HG03196 (cell line): Measurements from ENCODE around the gene SLC39A11.

Experiments used
- ATAC-seq: cut with Tn5 transposase; IDR thresholded peaks from one replicate; pipeline ENCODE4 v1.9.1; 2021; ENCODE audit not compliant: unreplicated experiment

The SLC39A11 gene

DNA sequence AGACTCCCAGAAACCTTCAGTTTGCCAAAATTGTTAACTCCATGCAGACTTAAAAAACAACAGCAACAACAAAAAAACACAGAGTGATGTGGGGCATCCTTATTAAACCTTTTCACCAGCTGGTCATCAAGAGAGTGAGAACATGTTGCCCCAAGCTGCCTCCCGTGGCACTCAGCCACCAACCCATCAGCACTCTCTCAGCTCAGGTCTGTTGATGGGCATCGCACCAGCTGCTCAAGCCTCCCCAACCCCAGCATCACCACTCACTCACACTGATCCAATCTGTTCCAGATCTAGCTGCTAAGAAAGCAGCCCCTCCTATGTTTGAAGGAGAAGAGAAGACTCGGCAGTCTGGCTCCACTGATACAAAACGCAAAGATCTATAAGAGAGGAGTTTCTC lies 46.8 kb downstream of the SLC39A11 start:
- no peak for ATAC-seq

DNA sequence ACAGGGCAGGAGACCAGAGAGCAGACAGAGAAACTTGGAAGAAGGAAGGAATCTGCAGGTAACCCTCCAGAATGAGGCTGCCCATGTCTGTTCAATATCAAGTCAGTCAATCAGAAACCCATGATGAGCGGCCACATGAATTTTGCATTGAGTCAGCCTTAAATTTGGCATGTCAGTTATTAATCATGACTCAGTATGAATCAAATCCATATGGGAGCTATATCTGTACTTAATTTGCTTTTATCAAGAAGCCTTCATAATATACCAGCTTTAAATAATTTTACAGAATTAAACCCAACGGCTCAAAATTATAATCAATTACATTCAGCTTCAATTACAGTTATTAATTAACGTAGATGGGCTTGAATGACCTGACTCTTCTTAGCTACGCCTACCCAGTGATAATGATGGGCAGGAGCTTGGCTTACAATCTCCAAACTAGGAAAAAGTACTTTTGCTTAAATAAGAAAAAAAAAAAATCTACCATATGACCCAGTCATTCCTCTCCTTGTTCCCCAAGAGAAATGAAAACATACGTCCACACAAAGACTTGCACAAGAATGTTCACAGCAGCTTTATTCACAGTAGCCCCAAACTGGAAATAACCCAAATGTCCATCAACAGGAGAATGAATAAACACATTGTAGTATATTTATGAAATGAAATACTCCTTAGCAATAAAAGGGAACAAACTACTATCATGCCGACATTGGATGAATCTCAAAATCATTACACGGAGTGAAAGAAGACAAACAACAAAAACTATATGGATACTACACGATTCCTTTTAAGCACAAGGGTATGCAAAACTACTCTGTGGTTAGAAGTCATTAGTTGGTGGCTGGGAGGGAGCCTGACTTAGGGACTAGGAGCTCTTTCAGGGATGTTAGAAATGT lies 48.6 kb downstream of the SLC39A11 start:
- ATAC-seq, result no peak

DNA sequence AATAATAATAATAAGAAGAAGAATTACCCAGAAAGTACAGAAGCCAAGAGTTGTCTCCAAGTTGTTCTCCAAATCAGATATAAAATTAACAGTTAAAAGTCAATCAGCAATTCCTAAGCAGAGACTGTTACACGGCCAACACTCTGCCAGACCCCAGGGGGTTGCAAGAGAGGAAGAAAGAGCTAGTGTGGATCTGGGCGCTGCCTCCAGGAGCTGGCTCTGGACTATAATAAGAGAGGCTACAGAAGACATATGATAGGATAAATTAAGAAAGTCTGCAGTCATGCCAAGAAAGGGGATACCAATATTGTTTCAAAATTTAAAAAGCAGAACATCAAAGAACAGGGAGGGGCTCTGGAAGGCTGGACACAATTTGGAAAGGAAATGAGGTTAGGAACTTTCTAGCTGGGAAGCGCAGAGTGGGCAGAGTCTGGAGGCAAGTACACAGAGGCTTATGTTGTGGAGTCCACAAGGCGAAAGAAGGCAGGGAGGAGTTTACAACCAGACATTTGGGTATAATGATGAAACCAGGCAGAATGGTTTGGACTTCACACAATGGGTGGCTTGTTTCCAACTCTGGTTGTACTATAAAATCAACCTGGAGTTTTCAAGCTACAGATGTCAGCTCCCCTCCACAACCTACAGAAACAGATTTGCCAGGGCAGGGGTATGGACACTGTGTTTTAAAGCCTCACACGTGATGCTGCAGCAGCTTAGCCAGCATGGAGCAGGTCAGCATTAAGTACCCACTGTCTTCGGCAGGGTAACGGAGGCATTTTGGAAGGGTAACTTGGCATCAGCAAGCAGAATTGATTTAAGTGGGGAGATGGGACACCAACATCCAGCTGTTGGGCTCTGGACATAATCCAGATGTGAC lies 49.4 kb downstream of the SLC39A11 start:
- no peak for ATAC-seq

DNA sequence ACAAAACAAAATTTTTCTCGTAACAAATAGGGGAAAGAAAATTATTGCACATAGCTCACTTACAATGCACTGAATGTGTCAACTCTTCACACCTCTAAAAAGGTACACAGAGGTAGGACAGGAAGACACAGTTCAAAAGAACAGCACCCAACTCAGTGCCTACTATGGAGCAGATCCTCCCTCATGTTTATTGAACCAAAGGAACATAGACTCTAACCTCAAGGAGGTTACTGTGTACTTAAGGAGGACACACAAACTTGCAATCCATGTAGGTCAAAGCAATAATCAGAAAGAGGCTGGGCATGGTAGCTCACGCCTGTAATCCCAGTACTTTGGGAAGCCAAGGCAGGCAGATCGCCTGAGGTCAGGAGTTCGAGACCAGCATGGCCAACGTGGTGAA lies 50.3 kb downstream of the SLC39A11 start:
- no peak for ATAC-seq

DNA sequence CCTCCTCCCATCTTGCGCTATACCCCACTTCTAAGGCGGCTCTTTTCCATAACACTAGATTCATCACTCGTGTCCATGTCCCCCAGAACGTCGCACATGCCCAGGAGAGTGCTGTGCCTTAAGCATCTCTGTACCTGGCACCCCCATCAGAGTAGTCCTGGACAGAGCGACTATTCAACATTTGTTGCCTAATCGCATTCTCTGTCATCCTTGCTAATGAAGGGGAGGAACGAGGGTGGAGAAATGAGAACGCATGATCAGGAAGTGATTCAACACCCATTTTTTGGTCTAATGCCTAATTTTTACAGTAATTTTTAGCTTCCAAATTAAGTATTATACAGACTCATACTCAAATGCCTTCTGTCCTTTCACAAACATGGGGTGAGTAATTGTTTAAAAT lies 53.2 kb downstream of the SLC39A11 start:
- ATAC-seq, result no peak

DNA sequence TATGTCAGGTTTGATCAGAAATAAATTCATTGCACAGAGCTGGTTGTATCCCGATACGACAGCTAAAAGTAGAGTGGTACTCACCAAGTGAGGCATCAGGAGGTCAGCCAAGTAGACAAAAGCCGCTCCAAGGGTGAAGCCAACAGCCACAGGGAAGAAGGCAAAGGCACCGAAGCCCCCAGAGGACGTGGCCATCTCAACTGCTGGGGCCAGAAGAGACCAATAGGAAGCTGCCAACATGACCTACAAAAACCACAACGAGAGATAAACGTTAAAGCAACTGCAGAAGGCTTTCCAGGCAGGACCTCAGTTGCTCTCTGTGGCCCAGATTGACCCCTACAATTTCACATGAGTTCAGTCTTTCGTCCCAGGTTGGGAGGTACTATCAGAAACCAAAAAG lies 61.0 kb downstream of the SLC39A11 start:
- ATAC-seq, result no peak

DNA sequence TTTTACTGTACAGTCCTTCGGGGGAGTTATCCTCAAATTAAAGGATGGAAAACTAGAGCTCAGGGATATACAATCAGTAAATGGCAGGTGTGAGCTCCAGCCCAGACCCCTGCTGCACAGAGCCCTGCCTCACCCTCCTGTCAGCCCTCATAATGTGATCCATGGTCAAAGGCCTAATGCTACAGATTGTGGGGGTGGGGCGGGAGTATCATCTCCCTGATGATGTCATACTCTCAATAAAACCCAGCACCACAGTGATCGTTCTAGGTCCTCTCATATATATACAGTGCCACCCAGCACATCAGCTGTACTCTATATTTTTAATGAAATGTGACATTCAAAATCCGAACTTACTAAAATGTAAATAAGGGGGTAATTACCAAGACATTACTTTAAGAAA lies 61.5 kb downstream of the SLC39A11 start:
- ATAC-seq, result no peak

DNA sequence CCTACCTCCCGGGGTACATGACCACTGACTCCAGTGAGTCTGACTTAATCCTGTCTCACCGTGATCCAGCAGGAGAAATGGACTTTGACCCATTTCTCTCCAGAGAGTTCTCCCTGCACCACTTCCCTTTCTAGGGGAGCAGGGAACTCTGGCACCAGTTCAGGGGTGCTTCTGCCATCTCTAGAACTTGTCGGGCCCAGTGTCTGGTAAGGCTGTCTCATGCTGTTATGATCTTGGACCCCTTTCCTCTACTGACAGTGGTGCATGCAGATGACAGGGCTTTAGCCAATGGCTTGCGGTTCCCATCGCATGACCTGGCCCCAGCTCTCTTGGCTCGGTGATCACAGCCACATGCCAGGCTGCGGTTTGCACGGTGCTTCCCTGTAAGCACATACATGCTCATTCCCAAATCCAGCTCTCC lies 62.0 kb downstream of the SLC39A11 start:
- ATAC-seq, result no peak

DNA sequence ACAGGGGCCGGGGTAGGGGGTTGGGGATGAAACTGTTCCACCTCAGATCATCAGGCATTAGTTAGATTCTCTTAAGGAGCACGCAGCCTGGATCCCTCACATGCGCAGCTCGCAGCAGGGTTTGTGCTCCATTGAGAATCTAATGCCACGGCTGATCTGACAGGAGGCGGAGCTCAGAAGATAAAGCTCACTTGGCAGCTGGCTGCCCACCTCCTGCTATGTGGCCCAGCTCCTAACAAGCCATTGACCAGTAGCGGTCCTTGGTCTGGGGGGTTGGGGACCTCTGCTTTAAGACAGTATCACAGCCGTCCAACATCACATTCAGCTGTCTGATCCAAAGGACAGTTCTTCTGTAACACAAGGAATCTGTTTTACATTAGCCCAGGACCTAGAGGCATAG lies 62.5 kb downstream of the SLC39A11 start:
- no peak for ATAC-seq

DNA sequence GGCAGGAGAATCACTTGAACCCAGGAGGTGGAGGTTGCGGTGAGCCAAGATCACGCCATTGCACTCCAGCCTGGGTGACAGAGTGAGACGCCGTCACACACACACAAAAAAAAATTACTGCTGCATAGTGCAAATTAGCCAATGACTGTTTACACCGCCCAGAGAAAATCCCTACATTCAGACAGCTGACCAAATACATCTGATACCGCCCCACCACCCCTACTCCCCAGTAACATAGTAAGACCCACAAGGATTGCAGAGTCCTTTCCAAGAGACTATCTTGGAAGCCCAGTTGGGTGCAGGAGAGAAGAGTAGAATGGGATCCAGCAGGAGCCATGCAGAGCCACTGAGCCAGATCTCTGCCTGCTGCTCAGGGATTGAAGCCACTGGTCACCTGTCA lies 63.5 kb downstream of the SLC39A11 start:
- no peak for ATAC-seq

DNA sequence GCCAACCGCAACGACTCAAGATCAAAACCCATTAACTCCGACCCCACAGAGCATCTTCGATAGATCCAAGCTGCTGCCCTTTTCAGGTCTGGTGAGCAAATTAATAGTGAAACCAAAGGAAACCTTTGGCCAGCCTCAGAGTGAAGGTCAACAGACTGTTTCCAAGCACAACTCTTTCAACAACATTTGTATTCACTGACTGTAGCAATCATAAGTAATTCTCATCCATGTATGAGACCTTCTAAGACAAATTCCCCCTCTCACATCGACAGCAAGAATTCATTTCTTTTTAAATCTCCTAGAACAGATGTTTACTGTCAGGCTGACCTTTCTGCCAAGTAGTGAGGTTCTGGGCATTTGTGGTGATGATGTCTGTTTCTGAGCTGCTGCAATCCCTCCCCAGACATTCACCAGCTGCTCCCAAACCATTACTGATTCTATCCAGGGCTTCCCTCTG lies 64.2 kb downstream of the SLC39A11 start:
- no peak for ATAC-seq

DNA sequence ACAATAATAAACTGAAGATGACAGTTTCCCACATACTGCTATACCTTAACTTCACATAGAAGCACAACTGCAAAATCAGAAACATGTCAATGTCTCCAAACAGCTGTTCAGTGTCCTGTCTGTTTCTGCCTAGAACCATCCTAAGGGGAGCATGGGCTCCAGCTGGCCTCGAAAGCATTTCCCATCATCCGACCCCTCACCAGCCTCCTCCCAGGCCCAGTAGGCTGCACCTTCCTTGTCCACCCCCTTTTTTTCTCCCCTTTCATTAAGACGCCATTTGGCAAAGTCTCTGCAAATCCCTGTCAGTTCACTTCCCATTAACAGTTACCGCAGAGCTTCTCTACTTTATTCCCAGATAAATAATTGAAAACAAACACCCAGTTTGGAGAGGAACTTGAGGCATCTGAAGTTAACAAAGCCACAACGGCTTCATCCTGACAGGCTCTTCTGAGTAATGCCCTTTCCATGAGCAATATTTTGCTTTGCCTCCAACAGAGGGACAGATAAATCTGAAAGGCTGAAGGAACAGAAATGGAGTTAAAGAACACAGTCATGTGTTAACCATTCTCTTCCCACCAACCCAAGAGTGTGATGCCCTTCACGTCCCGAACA lies 65.3 kb downstream of the SLC39A11 start:
- no peak for ATAC-seq

DNA sequence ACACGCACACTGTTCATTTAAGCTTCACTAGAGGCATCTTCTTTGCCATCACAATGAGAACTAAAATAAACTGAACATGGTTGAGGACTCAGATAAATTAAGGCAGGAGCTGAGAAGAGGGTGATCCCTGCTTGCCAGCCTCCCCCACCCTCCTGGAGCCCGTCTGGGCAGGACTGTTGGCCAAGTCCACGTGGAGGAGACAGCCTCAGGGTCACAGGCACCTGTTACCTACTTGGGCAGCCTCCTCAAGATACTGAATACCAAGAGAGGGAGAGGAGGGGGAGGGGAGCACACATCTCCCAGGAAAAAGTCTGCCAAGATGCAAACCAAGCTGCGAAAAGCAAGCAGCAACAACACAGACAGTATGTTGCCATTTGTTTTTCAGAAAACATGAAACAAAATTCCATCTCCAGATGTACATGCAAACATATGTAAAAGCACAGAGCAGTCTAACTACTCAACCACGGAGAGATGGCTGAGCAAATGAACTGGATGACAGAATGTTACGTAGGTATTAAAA lies 67.4 kb downstream of the SLC39A11 start:
- no peak for ATAC-seq

DNA sequence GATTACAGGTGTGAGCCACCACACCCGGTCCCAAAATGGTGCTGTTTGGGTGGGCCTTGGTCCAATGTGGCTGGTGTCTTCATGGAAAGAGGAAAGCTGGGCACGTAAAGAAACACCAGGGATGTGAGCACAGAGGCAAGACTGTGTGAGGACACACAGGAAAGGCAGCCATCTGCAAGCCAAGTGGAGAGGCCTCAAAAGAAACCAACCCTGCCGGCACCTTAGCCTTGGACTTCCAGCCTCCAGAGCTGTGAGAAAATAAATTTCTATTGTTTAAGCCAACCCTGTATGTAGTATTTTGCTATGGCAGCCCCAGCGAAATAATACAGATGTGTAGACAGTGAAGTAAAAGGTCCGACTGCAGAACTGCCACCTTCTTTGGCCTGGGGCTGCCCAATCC lies 68.7 kb downstream of the SLC39A11 start:
- no peak for ATAC-seq

DNA sequence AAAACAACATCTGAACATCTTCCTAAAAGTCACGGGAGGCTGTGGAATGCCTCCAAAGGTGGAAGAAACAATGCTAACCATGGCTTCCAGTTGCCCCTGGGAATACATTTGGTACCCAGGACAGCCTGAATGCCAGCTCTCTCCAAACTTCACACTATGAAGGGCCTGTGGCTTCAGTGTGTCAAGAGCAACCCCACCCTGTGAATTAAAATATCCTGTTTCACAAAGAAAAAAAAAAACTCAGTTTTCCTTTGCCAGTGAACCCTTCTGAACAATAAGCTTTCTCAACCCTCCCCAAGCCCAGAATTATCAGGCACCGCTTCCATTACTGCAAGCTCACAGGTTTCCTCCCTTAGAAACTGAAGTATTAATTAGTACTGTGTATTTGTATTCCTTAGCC lies 69.8 kb downstream of the SLC39A11 start:
- no peak for ATAC-seq

DNA sequence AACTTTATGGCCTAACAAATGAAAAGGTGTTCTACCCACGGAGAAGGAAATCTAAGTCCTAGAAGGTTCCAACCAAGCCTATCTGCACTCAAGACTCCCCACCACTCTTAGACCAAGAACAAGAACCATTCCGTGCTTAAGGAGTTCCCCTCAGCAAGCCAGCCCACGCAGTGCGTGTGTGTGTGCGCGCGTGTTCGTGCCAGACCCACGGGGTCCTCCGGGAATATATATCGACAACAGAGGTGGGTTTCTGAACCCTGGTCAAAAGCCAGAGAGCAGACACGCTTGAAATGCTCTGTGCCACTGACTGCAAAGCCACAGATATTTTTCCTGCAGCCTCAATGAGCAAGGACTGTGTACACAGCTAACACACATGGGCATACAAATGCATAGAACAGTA lies 70.7 kb downstream of the SLC39A11 start:
- ATAC-seq, result no peak

DNA sequence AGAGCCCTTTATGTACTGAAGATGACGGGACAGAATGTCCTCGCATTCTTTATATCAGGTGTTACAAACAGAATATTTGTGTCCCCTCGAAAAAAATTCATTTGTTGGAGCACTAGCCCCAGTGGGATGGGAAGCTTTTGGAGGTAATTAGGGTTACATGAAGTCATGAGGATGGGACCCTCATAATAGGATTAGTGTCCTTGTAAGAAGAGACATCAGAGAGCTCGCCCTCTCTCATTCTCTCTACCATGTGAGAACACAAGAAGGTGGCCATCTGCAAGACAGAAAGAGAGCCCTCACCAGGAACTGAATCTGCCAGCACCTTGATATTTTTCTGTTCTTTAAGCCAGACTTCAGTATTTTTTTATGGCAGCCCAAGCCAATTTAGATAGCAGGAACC lies 72.4 kb downstream of the SLC39A11 start:
- no peak for ATAC-seq

DNA sequence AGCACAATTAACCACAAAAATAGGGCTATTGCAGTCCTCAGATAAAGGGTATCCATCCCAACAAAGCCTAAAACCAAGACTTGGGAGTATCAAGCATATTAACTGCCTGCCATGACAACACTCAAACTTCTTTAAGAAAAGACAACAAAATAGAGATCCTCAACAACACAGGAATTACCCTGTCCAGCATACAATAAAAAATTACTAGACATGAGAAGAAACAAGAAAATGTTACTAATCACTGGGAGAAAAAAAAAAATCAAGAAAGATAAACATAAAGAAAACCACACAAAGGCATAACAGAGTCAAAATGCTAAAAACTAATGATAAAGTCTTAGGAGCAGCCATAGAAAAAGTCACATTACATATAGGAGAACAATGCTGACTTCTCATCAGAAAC lies 73.9 kb downstream of the SLC39A11 start:
- no peak for ATAC-seq

DNA sequence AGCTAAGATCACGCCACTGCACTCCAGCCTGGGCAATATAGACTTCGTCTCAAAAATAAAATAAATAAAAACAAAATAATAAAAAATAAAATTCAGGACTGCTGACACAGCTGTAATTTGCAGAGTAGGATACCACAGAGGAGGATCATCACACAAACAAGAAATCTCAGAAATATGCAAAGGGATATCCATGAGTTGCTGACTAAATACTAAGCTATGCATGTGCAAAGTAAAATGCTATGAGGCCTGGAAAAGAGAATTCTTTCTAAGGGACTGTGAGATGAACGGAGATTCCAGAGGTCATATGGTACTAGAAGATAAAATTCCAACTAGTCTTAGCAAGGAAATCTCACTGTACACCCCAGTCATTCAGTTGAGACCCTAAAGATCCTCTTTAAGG lies 74.8 kb downstream of the SLC39A11 start:
- ATAC-seq, result no peak

DNA sequence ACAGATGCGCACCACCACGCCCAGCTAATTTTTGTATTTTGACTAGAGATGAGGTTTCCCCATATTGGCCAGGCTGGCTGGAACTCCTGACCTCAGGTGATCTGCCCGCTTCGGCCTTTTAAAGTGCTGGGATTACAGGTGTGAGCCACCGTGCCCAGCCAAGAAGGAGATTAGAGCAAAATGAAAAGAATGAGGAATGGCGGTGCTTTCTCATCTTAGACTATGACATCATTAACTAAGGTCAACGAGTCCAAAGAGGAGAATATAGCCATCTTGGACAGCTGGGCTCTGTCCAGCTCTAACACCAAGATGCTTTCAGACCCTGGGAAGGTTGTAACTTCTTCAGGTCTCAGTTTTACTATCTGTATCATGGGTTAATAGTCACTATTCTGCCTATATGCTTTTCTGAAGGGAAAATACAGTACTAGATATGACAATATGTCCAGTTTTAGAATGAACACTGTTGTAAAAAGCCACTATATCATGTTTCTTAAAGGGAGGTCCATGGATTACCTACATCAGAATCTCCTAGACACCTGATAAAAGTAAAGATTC lies 76.7 kb downstream of the SLC39A11 start:
- ATAC-seq, result no peak
